Hematopoietic multipotent progenitor cell treated with erythropoietin and hydrocortisone succinate and interleukin-3 and kit ligand, for 8 days (in vitro differentiated cells): ENCODE data around the gene VAT1L.
"Not testable (repeated sequence)": the region's sequence is repeated elsewhere in the genome, so short reads cannot be mapped to it uniquely, and the experiment has no call there.

Experiments used
- DNase-seq: peaks from one replicate; pipeline ENCODE4 v3.0.0-alpha.2; 2015

The VAT1L gene

GRCh38 chr16:77963185-77964044, 175.1 kb downstream of the VAT1L start:
- no peak for DNase-seq

- DNase-seq, result no peak
Observed at GRCh38 chr16:77965346-77965745, 177.0 kb downstream of the VAT1L start.

- no peak for DNase-seq
Observed at GRCh38 chr16:77967054-77967904, 178.9 kb downstream of the VAT1L start.

- peak; percentile 59 for DNase-seq
Observed at GRCh38 chr16:77969861-77970260, 181.5 kb downstream of the VAT1L start.

- DNase-seq, result peak; percentile 73
Observed at GRCh38 chr16:77970371-77970770, 182.0 kb downstream of the VAT1L start.

GRCh38 chr16:77971306-77972061, 183.1 kb downstream of the VAT1L start:
- DNase-seq, result peak; percentile 94

GRCh38 chr16:77972062-77972392, 183.7 kb downstream of the VAT1L start:
- DNase-seq, result no peak

GRCh38 chr16:77974883-77975282, 186.5 kb downstream of the VAT1L start:
- DNase-seq, result peak; percentile 25

- no peak for DNase-seq
Observed at GRCh38 chr16:77975942-77976341, 187.6 kb downstream of the VAT1L start.

GRCh38 chr16:77977339-77977738, 189.0 kb downstream of the VAT1L start:
- DNase-seq, result no peak

- DNase-seq, result no peak
Observed at GRCh38 chr16:77985111-77985510, 196.7 kb downstream of the VAT1L start.

- no peak for DNase-seq
Observed at GRCh38 chr16:77986011-77986740, 197.8 kb downstream of the VAT1L start.

- no peak for DNase-seq
Observed at GRCh38 chr16:77987810-77988209, 199.4 kb downstream of the VAT1L start.

GRCh38 chr16:77989846-77990245, 201.5 kb downstream of the VAT1L start:
- DNase-seq, result no peak

GRCh38 chr16:77991701-77992100, 203.3 kb downstream of the VAT1L start:
- no peak for DNase-seq

GRCh38 chr16:77992381-77992780, 204.0 kb downstream of the VAT1L start:
- DNase-seq, result not testable (repeated sequence)

- DNase-seq, result no peak
Observed at GRCh38 chr16:77993111-77993985, 205.0 kb downstream of the VAT1L start.

- DNase-seq, result no peak
Observed at GRCh38 chr16:77995843-77996455, 207.6 kb downstream of the VAT1L start.

- DNase-seq, result no peak
Observed at GRCh38 chr16:77998350-77999023, 210.1 kb downstream of the VAT1L start.

- no peak for DNase-seq
Observed at GRCh38 chr16:78001451-78002025, 213.2 kb downstream of the VAT1L start.
